Adrenal gland (tissue), 12 donors: ENCODE data around the gene EFCAB12. TPM values are rescaled to one million over a fixed set of nuclear protein-coding genes. Genes with fewer than 3 reads are reported as not detected.

Source experiments
- DNase-seq, 7 donors: peaks; one replicate each; pipeline ENCODE4 v3.0.0-alpha.2; 2019 to 2020
- H3K27ac ChIP-seq, 5 donors: fragments of 200-600 bp; sonication (generic) in 4 of 5; 1 replicate in 3 of 5; 2 replicates in 2 of 5; pipeline versions ENCODE4 v1.5.1 to v1.8.0; 2016 to 2020; ENCODE audit warnings: mild to moderate bottlenecking in 1 of 5
- H3K27me3 ChIP-seq: fragments of 200-600 bp; 2 replicates; pipeline ENCODE4 v1.8.0; 2021
- H3K36me3 ChIP-seq, 2 donors: fragments of 200-600 bp; replicated peaks in 1 of 2; 1 replicate in 1 of 2; 2 replicates in 1 of 2; pipeline versions ENCODE4 v1.5.1 to v1.8.0; 2018 to 2022
- H3K4me1 ChIP-seq, 2 donors: fragments of 200-600 bp; replicated peaks in 1 of 2; 1 replicate in 1 of 2; 2 replicates in 1 of 2; pipeline versions ENCODE4 v1.5.1 to v1.8.0; 2018 to 2021
- H3K4me3 ChIP-seq, 4 donors: fragments of 200-600 bp; sonication (generic) in 3 of 4; one replicate each; pipeline ENCODE4 v1.5.1; 2016 to 2018
- H3K9me3 ChIP-seq, 3 donors: fragments of 200-600 bp; sonication (generic) in 1 of 3; replicated peaks in 1 of 3; 1 replicate in 2 of 3; 2 replicates in 1 of 3; pipeline versions ENCODE4 v1.5.1 to v1.8.0; 2016 to 2021
- POLR2A ChIP-seq, 2 donors: fragments of 450-650 bp; IDR thresholded peaks; one replicate each; pipeline ENCODE4 v1.6.1; 2017; ENCODE audit warnings: antibody characterized with exemption in 2 of 2, mild to moderate bottlenecking in 2 of 2, moderate library complexity in 1 of 2
- WGBS, 4 donors: extraction: QIAGEN DNeasy Blood & Tissue Kit in 2 of 4; methylation state at CpG; one replicate each; pipeline versions ENCODE4 v1.1.5 to v1.1.7; 2013 to 2017; 5-methylcytosine and 5-hydroxymethylcytosine counted together
- intact Hi-C, 2 donors: fragments of 100-400 bp; cut with DNase I; formaldehyde crosslinking; loops; one replicate each; pipeline versions ENCODE4 v1.14.1 to v1.15.0; 2022 to 2023
- polyA plus RNA-seq, 3 donors: library from polyadenylated mRNA; stranded (reverse); fragments of 200-250 nt in 2 of 3; fragments of 350-450 nt in 1 of 3; fragmentation: Illumina TruSeq in 1 of 3; extraction: RNeasy Lipid Tissue Mini Kit (QIAGEN cat#74804) in 1 of 3; gene quantifications; one replicate each; pipeline ENCODE4 v1.2.3, GENCODE V29; 2013 to 2014
- total RNA-seq, 9 donors: library from RNA; depleted of rRNA in 4 of 9; stranded (reverse); fragments of >200 nt in 4 of 9; fragments of 120-200 nt in 1 of 9; fragmentation: NEBNext Ultra II Directional in 1 of 9; extraction: Animal tissue kit (Norgen Biotek cat#: 25700) in 1 of 9; gene quantifications; one replicate each; pipeline versions ENCODE4 v1.1.0 to v1.2.4, GENCODE V29; 2013 to 2023
- TF ChIP-seq, protein P1 (sequence below), 6 experiments: fragments of 450-650 bp in 4 of 6; fragments of 200-600 bp in 2 of 6; sonication (generic) in 1 of 6; IDR thresholded peaks; 1 replicate in 5 of 6; 2 replicates in 1 of 6; pipeline versions ENCODE4 v1.5.1 to v1.8.0; 2016 to 2021; ENCODE audit warnings: antibody characterized with exemption in 6 of 6, mild to moderate bottlenecking in 2 of 6, moderate library complexity in 1 of 6
- donor health status: healthy with polysubstance abuse.
- donor health status: Bipolar disorder and iron deficiency.
- donor health status: DM: yes; HTN: yes; CAD: no.
- donor health status: DM: no; HTN: no; CAD: no.
- donor health status: DM: no; HTN: no; CAD: no.
- donor health status: DM: yes; HTN: yes; CAD: no.

The EFCAB12 gene
- total and polyA plus RNA-seq, 12 donors: 0.17 to 3.9 (median 0.41) TPM; not detected in 1

GRCh38 chr3:129467932-129468331 lies 39.5 kb upstream of the EFCAB12 start:
- intact Hi-C loops: no loop called here
- no peak for DNase-seq
- Histone ChIP-seq H3K9me3 (no peaks in the 10 kb centered on the region), H3K36me3 (peaks cover 0 to 1% of the 10 kb centered on the region in 2 donors), H3K27me3 (no peaks in the 10 kb centered on the region), H3K27ac (no peak overlapping the region), H3K4me3 (no peak overlapping the region), H3K4me1 (no peaks in the 10 kb centered on the region)
- 70 to 100% (median 86%) methylated on average over 1 of the region's 1 CpG for WGBS, 4 donors
- no peak for TF ChIP-seq POLR2A (IDR thresholded peaks at IDR 0.05)
- TF ChIP-seq, protein P1, sequence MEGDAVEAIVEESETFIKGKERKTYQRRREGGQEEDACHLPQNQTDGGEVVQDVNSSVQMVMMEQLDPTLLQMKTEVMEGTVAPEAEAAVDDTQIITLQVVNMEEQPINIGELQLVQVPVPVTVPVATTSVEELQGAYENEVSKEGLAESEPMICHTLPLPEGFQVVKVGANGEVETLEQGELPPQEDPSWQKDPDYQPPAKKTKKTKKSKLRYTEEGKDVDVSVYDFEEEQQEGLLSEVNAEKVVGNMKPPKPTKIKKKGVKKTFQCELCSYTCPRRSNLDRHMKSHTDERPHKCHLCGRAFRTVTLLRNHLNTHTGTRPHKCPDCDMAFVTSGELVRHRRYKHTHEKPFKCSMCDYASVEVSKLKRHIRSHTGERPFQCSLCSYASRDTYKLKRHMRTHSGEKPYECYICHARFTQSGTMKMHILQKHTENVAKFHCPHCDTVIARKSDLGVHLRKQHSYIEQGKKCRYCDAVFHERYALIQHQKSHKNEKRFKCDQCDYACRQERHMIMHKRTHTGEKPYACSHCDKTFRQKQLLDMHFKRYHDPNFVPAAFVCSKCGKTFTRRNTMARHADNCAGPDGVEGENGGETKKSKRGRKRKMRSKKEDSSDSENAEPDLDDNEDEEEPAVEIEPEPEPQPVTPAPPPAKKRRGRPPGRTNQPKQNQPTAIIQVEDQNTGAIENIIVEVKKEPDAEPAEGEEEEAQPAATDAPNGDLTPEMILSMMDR (IDR thresholded peaks at IDR 0.05): no peak

- Histone ChIP-seq H3K4me1 (peaks cover 0 to 13% of the 10 kb centered on the region in 2 donors), H3K4me3 (no peak overlapping the region), H3K27me3 (no peaks in the 10 kb centered on the region), H3K9me3 (no peaks in the 10 kb centered on the region), H3K27ac (no peak overlapping the region), H3K36me3 (peaks cover 0 to 7% of the 10 kb centered on the region in 2 donors)
- no peak for TF ChIP-seq POLR2A (IDR thresholded peaks at IDR 0.05)
- TF ChIP-seq, protein P1 (IDR thresholded peaks at IDR 0.05): no peak
- 78 to 84% (median 80%) methylated on average over 4 of the region's 4 CpGs for WGBS, 4 donors
- DNase-seq: no peak
- intact Hi-C loops: no loop called here
These were observed 35.3 kb upstream of the EFCAB12 start for GRCh38 chr3:129463716-129464115.

GRCh38 chr3:129463094-129463493 lies 34.7 kb upstream of the EFCAB12 start:
- TF ChIP-seq POLR2A (IDR thresholded peaks at IDR 0.05): no peak
- TF ChIP-seq, protein P1 (IDR thresholded peaks at IDR 0.05): no peak
- 90 to 95% (median 92%) methylated on average over 3 of the region's 3 CpGs for WGBS, 4 donors
- Histone ChIP-seq H3K27ac (no peak overlapping the region), H3K9me3 (no peaks in the 10 kb centered on the region), H3K27me3 (no peaks in the 10 kb centered on the region), H3K36me3 (peaks cover 0 to 11% of the 10 kb centered on the region in 2 donors), H3K4me3 (no peak overlapping the region), H3K4me1 (peaks cover 0 to 13% of the 10 kb centered on the region in 2 donors)
- DNase-seq: no peak
- intact Hi-C loops: no loop called here

DNA sequence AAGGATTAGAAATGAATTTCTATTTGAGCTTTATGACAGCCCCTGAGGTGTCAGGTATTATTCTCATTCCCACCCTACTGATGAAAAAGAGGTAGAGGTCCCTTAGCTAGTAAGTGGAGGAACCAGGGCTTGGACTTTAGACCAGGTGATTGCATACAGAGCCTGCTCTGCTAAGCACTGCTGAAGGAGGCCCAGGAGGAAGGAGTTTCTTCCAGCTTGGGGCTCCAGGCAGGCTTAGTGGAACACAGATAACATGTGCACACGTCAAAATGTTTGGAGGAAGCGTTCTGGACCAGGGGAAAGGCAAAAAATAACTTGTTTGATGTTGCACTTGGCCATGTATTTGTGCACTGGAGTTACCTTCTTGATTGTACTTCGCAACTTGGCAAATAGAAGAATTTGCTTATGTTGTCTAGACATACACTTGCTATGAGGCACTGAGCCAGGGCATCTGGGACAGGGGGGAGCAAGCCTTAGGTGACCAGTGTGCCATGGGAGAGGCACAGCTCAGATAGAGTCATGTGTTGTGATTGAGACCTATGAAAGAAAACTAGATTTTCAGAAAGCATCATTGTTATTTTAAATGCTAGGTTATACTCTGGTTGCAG lies 34.0 kb upstream of the EFCAB12 start:
- intact Hi-C loops: no loop called here
- WGBS, 4 donors: 86 to 96% (median 92%) methylated on average over 3 of the region's 3 CpGs
- no peak for TF ChIP-seq POLR2A (IDR thresholded peaks at IDR 0.05)
- TF ChIP-seq, protein P1 (IDR thresholded peaks at IDR 0.05): no peak
- H3K36me3 ChIP-seq: peaks cover 0 to 12% of the 10 kb centered on the region in 2 donors
- no peaks in the 10 kb centered on the region for H3K9me3 ChIP-seq
- H3K27me3 ChIP-seq: no peaks in the 10 kb centered on the region
- H3K4me1 ChIP-seq: peaks cover 0 to 13% of the 10 kb centered on the region in 2 donors
- H3K27ac ChIP-seq: peak overlapping the region in 1 of 5 donors; percentile 79
- DNase-seq: no peak
- no peak overlapping the region for H3K4me3 ChIP-seq
